ENCODE results near the gene PLA2G7. TPM values are rescaled to one million over a fixed set of nuclear protein-coding genes. Genes with fewer than 3 reads are reported as not detected.

Gene PLA2G7
- total RNA-seq, 1 experiment from 2014 or later: not detected

- DNase-seq (ENCODE audit: low spot score): no peak
Observed at GRCh38 chr6:46688966-46689335, 46.2 kb downstream of the PLA2G7 start.

- no peak for DNase-seq (ENCODE audit: low spot score)
Observed at GRCh38 chr6:46688117-46688965, 46.8 kb downstream of the PLA2G7 start.

- DNase-seq (ENCODE audit: low spot score): no peak
Observed at GRCh38 chr6:46687619-46688097, 47.5 kb downstream of the PLA2G7 start, which contains the start of gene TDRD6. Gene TDRD6 (plus strand): TSS chr6:46687885. CDS start chr6:46688129, 244 bp downstream.

GRCh38 chr6:46684771-46685170 lies 50.4 kb downstream of the PLA2G7 start:
- DNase-seq (ENCODE audit: low spot score): peak; percentile 33

GRCh38 chr6:46677314-46677654 lies 57.9 kb downstream of the PLA2G7 start:
- no peak for DNase-seq (ENCODE audit: low spot score)

GRCh38 chr6:46676604-46677313 lies 58.4 kb downstream of the PLA2G7 start:
- DNase-seq (ENCODE audit: low spot score): no peak

- no peak for DNase-seq (ENCODE audit: low spot score)
Observed at GRCh38 chr6:46674410-46674809, 60.8 kb downstream of the PLA2G7 start.

GRCh38 chr6:46667377-46667776 lies 67.8 kb downstream of the PLA2G7 start:
- no peak for DNase-seq (ENCODE audit: low spot score)

GRCh38 chr6:46661483-46661882 lies 73.7 kb downstream of the PLA2G7 start:
- no peak for DNase-seq (ENCODE audit: low spot score)

- DNase-seq (ENCODE audit: low spot score): no peak
Observed at GRCh38 chr6:46657642-46658041, 77.5 kb downstream of the PLA2G7 start.

GRCh38 chr6:46655803-46656202 lies 79.4 kb downstream of the PLA2G7 start:
- no peak for DNase-seq (ENCODE audit: low spot score)

Other genes starting within 250 kb of the PLA2G7 start
- gene RCAN2, start 243.9 kb downstream of the PLA2G7 start, total RNA-seq (2014; rRNA removed; shearing (Covaris generic)): 0.22 TPM in 1 of 2 replicates, not detected in the other
- not detected in 2 replicates for gene CYP39A1, start 82.6 kb downstream of the PLA2G7 start, total RNA-seq (2014; rRNA removed; shearing (Covaris generic))
- gene SLC25A27, start 82.4 kb downstream of the PLA2G7 start, total RNA-seq (2014; rRNA removed; shearing (Covaris generic)): 0.02 and 2.9 TPM in 2 replicates
- not detected in 2 replicates for gene TDRD6, start 47.5 kb downstream of the PLA2G7 start, total RNA-seq (2014; rRNA removed; shearing (Covaris generic))
- gene ANKRD66, start 11.6 kb upstream of the PLA2G7 start, total RNA-seq (2014; rRNA removed; shearing (Covaris generic)): not detected in 2 replicates
- gene MEP1A, start 58.0 kb upstream of the PLA2G7 start, total RNA-seq (2014; rRNA removed; shearing (Covaris generic)): not detected in 2 replicates
- gene ADGRF5, start 186.6 kb upstream of the PLA2G7 start, total RNA-seq (2014; rRNA removed; shearing (Covaris generic)): 0.19 TPM in 1 of 2 replicates, not detected in the other

Measured in A172 (cell line).